SK-N-SH (cell line): ENCODE measurements around the gene GALNTL6. TPM values are rescaled to one million over a fixed set of nuclear protein-coding genes. Genes with fewer than 3 reads are reported as not detected.

Experiments
- CTCF ChIA-PET: fragments of 300-600, 350-600 bp; formaldehyde crosslinking; extraction: SDS; loops from one replicate; lab custom pipeline; 2021; lab: Yijun Ruan, JAX
- POLR2A ChIA-PET: fragments of 350-600 bp; sonication (Branson Sonifier 250); formaldehyde crosslinking; extraction: SDS; loops from one replicate; lab custom pipeline; 2020; ENCODE audit warnings: antibody characterized with exemption, inconsistent platforms; lab: Yijun Ruan, JAX
- DNase-seq: peaks from one replicate; pipeline ENCODE4 v3.0.0; 2012
- H2AFZ ChIP-seq: fragments of 200-600 bp; sonication (generic); 2 replicates; pipeline ENCODE4 v1.8.1; 2016; ENCODE audit warnings: antibody characterized with exemption, mild to moderate bottlenecking, low read depth
- H3F3A ChIP-seq: fragments of 200-600 bp; sonication (generic); replicated peaks from 2 replicates; pipeline ENCODE3; 2016; ENCODE audit warnings: antibody characterized with exemption, mild to moderate bottlenecking; ENCODE audit not compliant: insufficient read depth
- H3K27ac ChIP-seq, 2 experiments: fragments of 200-500 bp in 1 of 2; fragments of 200-600 bp in 1 of 2; sonication (Bioruptor generic) in 1 of 2; sonication (generic), shearing (Covaris generic) in 1 of 2; 2 replicates each; pipeline versions ENCODE4 v1.5.1 to v1.6.1; 2014 to 2016; ENCODE audit warnings: low read depth in 2 of 2, inconsistent platforms in 1 of 2, low read length in 1 of 2, mild to moderate bottlenecking in 1 of 2, mixed read lengths in 1 of 2
- H3K27me3 ChIP-seq: fragments of 200-600 bp; sonication (generic), shearing (Covaris generic); 2 replicates; pipeline ENCODE4 v1.6.1; 2016; ENCODE audit warnings: mixed run types; ENCODE audit not compliant: insufficient read depth
- H3K36me3 ChIP-seq, 2 experiments: fragments of 200-500 bp in 1 of 2; fragments of 200-600 bp in 1 of 2; sonication (Bioruptor generic) in 1 of 2; sonication (generic) in 1 of 2; replicated peaks in 1 of 2; 2 replicates each; pipeline versions ENCODE3 to v1.5.1; 2014 to 2016; ENCODE audit warnings: low read length in 1 of 2, mild to moderate bottlenecking in 1 of 2; ENCODE audit not compliant: insufficient read depth in 2 of 2, control insufficient read depth in 1 of 2
- H3K4me1 ChIP-seq, 2 experiments: fragments of 200-500 bp in 1 of 2; fragments of 200-600 bp in 1 of 2; sonication (Bioruptor generic) in 1 of 2; sonication (generic), shearing (Covaris generic) in 1 of 2; 2 replicates each; pipeline versions ENCODE4 v1.5.1 to v1.6.1; 2014 to 2016; ENCODE audit warnings: low read depth in 1 of 2, low read length in 1 of 2, mixed run types in 1 of 2; ENCODE audit not compliant: insufficient read depth in 2 of 2, control insufficient read depth in 1 of 2
- H3K4me2 ChIP-seq: fragments of 200-600 bp; sonication (generic), shearing (Covaris generic); 2 replicates; pipeline ENCODE4 v1.6.1; 2017; ENCODE audit warnings: mixed run types
- H3K4me3 ChIP-seq, 2 experiments: fragments of 200-500 bp in 1 of 2; fragments of 200-600 bp in 1 of 2; sonication (Bioruptor generic) in 1 of 2; sonication (generic), shearing (Covaris generic) in 1 of 2; 2 replicates each; pipeline versions ENCODE4 v1.5.1 to v1.8.1; 2014 to 2016; ENCODE audit warnings: low read depth in 2 of 2, inconsistent platforms in 1 of 2, low read length in 1 of 2, mild to moderate bottlenecking in 1 of 2, mixed read lengths in 1 of 2, moderate library complexity in 1 of 2
- H3K79me2 ChIP-seq: fragments of 200-600 bp; sonication (generic); 2 replicates; pipeline ENCODE4 v1.8.1; 2017; ENCODE audit warnings: mild to moderate bottlenecking; ENCODE audit not compliant: insufficient read depth
- H3K9ac ChIP-seq: fragments of 200-600 bp; sonication (generic); 2 replicates; pipeline ENCODE4 v1.6.1; 2017; ENCODE audit warnings: mixed run types
- H3K9me2 ChIP-seq: fragments of 200-600 bp; sonication (generic); 2 replicates; pipeline ENCODE4 v1.6.1; 2017; ENCODE audit warnings: mixed run types
- H3K9me3 ChIP-seq: fragments of 200-600 bp; sonication (generic); 2 replicates; pipeline ENCODE4 v1.6.1; 2017; ENCODE audit warnings: mixed run types, mild to moderate bottlenecking, moderate library complexity
- H4K20me1 ChIP-seq: fragments of 200-600 bp; sonication (generic); 2 replicates; pipeline ENCODE4 v1.6.1; 2017; ENCODE audit warnings: mild to moderate bottlenecking, mixed run types; ENCODE audit not compliant: insufficient read depth
- CHD2 ChIP-seq: fragments of 150-350 bp; IDR thresholded peaks from 2 replicates; pipeline ENCODE4 v1.6.1; 2018; ENCODE audit warnings: low read length; ENCODE audit not compliant: partially characterized antibody
- CTCF ChIP-seq: fragments of 200-600 bp; sonication (generic); IDR thresholded peaks from 2 replicates; pipeline ENCODE4 v1.6.1; 2017; ENCODE audit warnings: antibody characterized with exemption, mild to moderate bottlenecking, moderate library complexity
- ELF1 ChIP-seq: IDR thresholded peaks from 2 replicates; pipeline ENCODE4 v1.4.0; 2012
- EP300 ChIP-seq, 2 experiments: IDR thresholded peaks; 2 replicates each; pipeline versions ENCODE4 v1.4.0 to v1.6.1; 2012; ENCODE audit warnings: borderline replicate concordance in 1 of 2, low read depth in 1 of 2, low read length in 1 of 2
- FOSL2 ChIP-seq: IDR thresholded peaks from 2 replicates; pipeline ENCODE4 v1.4.0; 2012; ENCODE audit warnings: low read depth, mild to moderate bottlenecking, moderate library complexity, borderline replicate concordance
- GABPA ChIP-seq: IDR thresholded peaks from 2 replicates; pipeline ENCODE4 v1.4.0; 2012; ENCODE audit warnings: low read depth, mild to moderate bottlenecking
- MAX ChIP-seq: IDR thresholded peaks from 2 replicates; pipeline ENCODE4 v1.4.0; 2012; ENCODE audit warnings: low read depth
- MEF2A ChIP-seq: IDR thresholded peaks from 2 replicates; pipeline ENCODE4 v1.4.0; 2012; ENCODE audit warnings: low read depth, borderline replicate concordance
- MXI1 ChIP-seq: IDR thresholded peaks from 2 replicates; pipeline ENCODE4 v1.6.1; 2012; ENCODE audit warnings: mild to moderate bottlenecking, low read depth, low read length, improper control_type of control experiment
- NFIC ChIP-seq: IDR thresholded peaks from 2 replicates; pipeline ENCODE4 v1.4.0; 2012; ENCODE audit warnings: borderline replicate concordance
- NRF1 ChIP-seq: IDR thresholded peaks from 2 replicates; pipeline ENCODE4 v1.6.1; 2012; ENCODE audit warnings: low read depth, mild to moderate bottlenecking, low read length
- POLR2AphosphoS5 ChIP-seq: IDR thresholded peaks from 2 replicates; pipeline ENCODE4 v1.6.1; 2012; ENCODE audit warnings: low read depth, low read length
- RAD21 ChIP-seq: IDR thresholded peaks from 2 replicates; pipeline ENCODE4 v1.6.1; 2012; ENCODE audit warnings: mild to moderate bottlenecking, low read length
- RFX5 ChIP-seq: IDR thresholded peaks from 2 replicates; pipeline ENCODE4 v1.6.1; 2012; ENCODE audit warnings: mild to moderate bottlenecking, improper control_type of control experiment, low read length
- TAF1 ChIP-seq: IDR thresholded peaks from 2 replicates; pipeline ENCODE4 v1.6.1; 2012; ENCODE audit warnings: low read depth, mild to moderate bottlenecking, low read length, moderate library complexity, borderline replicate concordance
- TCF12 ChIP-seq: IDR thresholded peaks from 2 replicates; pipeline ENCODE4 v1.4.0; 2012
- WGBS: methylation state at CpG from one replicate; pipeline ENCODE4 v1.1.6; 2017; ENCODE audit warnings: low lambda C conversion rate; 5-methylcytosine and 5-hydroxymethylcytosine counted together
- polyA plus RNA-seq, 3 experiments: library from polyadenylated mRNA; depleted of rRNA; stranded (reverse); fragments of >200 nt; gene quantifications; 2 replicates each; pipeline ENCODE4 v1.2.3, GENCODE V29; 2012
- TF ChIP-seq, protein P1 (sequence below): IDR thresholded peaks from 2 replicates; pipeline ENCODE4 v1.4.0; 2012; ENCODE audit warnings: low read depth, borderline replicate concordance

The GALNTL6 gene
- polyA plus RNA-seq, 1 of the 3 experiments (the other 2 are of a cell fraction): 0.07 TPM

DNA sequence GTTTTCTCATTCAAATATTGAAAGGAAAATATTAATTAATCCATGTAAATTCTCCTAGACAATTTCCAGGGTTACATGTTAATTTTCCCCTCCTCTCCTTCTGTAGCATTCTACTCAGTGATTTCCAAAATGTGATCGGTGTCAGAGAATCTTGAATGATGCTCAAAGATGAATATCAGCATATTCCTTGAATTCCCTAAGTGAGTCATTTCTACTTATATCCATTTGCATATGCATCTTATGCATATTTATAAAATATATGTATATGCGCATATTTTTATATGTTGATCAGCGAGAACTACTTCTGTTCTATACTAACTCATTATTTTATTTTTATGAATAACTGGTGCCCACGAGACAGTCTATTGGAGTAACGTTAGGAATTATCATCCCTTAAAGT, 33.9 kb upstream of the GALNTL6 start:
- no peaks in the 10 kb centered on the region for H3K9me3 ChIP-seq
- CTCF ChIA-PET: no interaction called here
- no peaks in the 10 kb centered on the region for H3K4me1 ChIP-seq
- H3K4me3 ChIP-seq: no peak overlapping the region
- TF ChIP-seq TAF1: no peak
- TF ChIP-seq NRF1: no peak
- no peak for TF ChIP-seq RAD21
- no peak for TF ChIP-seq POLR2AphosphoS5
- TF ChIP-seq TCF12: no peak
- TF ChIP-seq EP300 (IDR thresholded peaks at IDR 0.05; ENCODE audit: borderline replicate concordance in 1 of 2, low read depth in 1 of 2, low read length in 1 of 2): no peak
- TF ChIP-seq RFX5: no peak
- TF ChIP-seq GABPA: no peak
- TF ChIP-seq MAX: no peak
- no peak for TF ChIP-seq MEF2A
- TF ChIP-seq CHD2: no peak
- TF ChIP-seq, protein P1, sequence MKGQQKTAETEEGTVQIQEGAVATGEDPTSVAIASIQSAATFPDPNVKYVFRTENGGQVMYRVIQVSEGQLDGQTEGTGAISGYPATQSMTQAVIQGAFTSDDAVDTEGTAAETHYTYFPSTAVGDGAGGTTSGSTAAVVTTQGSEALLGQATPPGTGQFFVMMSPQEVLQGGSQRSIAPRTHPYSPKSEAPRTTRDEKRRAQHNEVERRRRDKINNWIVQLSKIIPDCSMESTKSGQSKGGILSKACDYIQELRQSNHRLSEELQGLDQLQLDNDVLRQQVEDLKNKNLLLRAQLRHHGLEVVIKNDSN: no peak
- no peak for TF ChIP-seq ELF1
- no peak for TF ChIP-seq NFIC
- no peak overlapping the region for H3K27ac ChIP-seq
- POLR2A ChIA-PET: no interaction called here
- 41% methylated on average over 5 of the region's 5 CpGs for WGBS
- H3K79me2 ChIP-seq: no peaks in the 10 kb centered on the region
- H2AFZ ChIP-seq: no peak overlapping the region
- no peaks in the 10 kb centered on the region for H3F3A ChIP-seq
- DNase-seq: no peak
- no peaks in the 10 kb centered on the region for H3K9me2 ChIP-seq
- no peaks in the 10 kb centered on the region for H3K36me3 ChIP-seq
- H3K27me3 ChIP-seq: no peaks in the 10 kb centered on the region
- no peak overlapping the region for H3K9ac ChIP-seq
- no peak overlapping the region for H3K4me2 ChIP-seq
- H4K20me1 ChIP-seq: no peaks in the 10 kb centered on the region

DNA sequence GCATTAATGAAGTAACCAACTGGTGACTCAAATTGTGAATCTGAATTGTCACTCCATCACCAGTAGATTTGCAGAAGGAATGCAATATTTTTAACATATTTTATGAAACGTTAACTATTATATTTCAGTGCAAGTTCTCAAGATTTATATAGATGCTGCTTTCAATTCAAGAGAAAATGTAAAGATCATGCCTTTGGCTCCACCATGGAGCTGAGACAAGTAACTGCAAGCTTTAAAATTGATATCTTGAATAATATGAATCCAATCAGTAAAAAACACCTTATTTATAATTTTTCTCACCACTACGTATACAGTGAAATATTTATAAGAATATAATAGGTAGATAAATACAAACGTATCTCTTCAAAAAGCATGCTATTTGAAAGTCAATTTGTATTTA, 27.8 kb upstream of the GALNTL6 start:
- no peaks in the 10 kb centered on the region for H3F3A ChIP-seq
- no peak overlapping the region for H3K4me3 ChIP-seq
- 17% methylated on average over 3 of the region's 3 CpGs for WGBS
- ChIA-PET CTCF (interaction anchor here (0.7 to 1.0 kb wide), 3 partner anchors 9 to 795 kb away, joined by 3 to 4 read pairs (median 3); no protein-coding TSS in a partner anchor), POLR2A (no interaction called here)
- H3K9me3 ChIP-seq: no peaks in the 10 kb centered on the region
- H3K79me2 ChIP-seq: no peaks in the 10 kb centered on the region
- no peak for DNase-seq
- no peak overlapping the region for H3K9ac ChIP-seq
- TF ChIP-seq MXI1 (no peak), FOSL2 (no peak), MEF2A (no peak), RAD21 (peak; percentile 49; the same call in 1 of the 2 replicates), CTCF (no peak; the same call in 1 of the 2 replicates)
- H2AFZ ChIP-seq: no peak overlapping the region
- no peak overlapping the region for H3K27ac ChIP-seq
- H3K36me3 ChIP-seq: no peaks in the 10 kb centered on the region
- no peak overlapping the region for H3K4me2 ChIP-seq
- no peaks in the 10 kb centered on the region for H3K27me3 ChIP-seq
- no peaks in the 10 kb centered on the region for H3K4me1 ChIP-seq
- no peaks in the 10 kb centered on the region for H3K9me2 ChIP-seq
- no peaks in the 10 kb centered on the region for H4K20me1 ChIP-seq
